ENCODE data around the gene HIVEP3.

GRCh38 chr1:41728403-41729202 lies 190.1 kb downstream of the HIVEP3 start:
- TF ChIP-seq, protein P1, sequence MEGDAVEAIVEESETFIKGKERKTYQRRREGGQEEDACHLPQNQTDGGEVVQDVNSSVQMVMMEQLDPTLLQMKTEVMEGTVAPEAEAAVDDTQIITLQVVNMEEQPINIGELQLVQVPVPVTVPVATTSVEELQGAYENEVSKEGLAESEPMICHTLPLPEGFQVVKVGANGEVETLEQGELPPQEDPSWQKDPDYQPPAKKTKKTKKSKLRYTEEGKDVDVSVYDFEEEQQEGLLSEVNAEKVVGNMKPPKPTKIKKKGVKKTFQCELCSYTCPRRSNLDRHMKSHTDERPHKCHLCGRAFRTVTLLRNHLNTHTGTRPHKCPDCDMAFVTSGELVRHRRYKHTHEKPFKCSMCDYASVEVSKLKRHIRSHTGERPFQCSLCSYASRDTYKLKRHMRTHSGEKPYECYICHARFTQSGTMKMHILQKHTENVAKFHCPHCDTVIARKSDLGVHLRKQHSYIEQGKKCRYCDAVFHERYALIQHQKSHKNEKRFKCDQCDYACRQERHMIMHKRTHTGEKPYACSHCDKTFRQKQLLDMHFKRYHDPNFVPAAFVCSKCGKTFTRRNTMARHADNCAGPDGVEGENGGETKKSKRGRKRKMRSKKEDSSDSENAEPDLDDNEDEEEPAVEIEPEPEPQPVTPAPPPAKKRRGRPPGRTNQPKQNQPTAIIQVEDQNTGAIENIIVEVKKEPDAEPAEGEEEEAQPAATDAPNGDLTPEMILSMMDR (IDR thresholded peaks at IDR 0.05) = no peak
- no peak for TF ChIP-seq POLR2A (IDR thresholded peaks at IDR 0.05)

Data from body of pancreas (tissue), 4 donors.